ENCODE data around the gene PAAF1.

- TF ChIP-seq CTCF (IDR thresholded peaks at IDR 0.05) = no peak
- TF ChIP-seq EP300 (IDR thresholded peaks at IDR 0.05; ENCODE audit: low read depth) = no peak
- no peak for TF ChIP-seq POLR2A (IDR thresholded peaks at IDR 0.05)
Measured at GRCh38 chr11:73912026-73912425, 35.2 kb downstream of the PAAF1 start.

Measured in transverse colon (tissue), 3 donors.